Loucy (cell line): Measurements from ENCODE around the gene UTP11.
"Not testable (repeated sequence)": the region's sequence is repeated elsewhere in the genome, so short reads cannot be mapped to it uniquely, and the experiment has no call there.

Experiments used
- H2AFZ ChIP-seq: fragments of 200-600 bp; sonication (generic); 2 replicates; pipeline ENCODE4 v1.6.0; 2016; ENCODE audit warnings: antibody characterized with exemption, mild to moderate bottlenecking, low read length, moderate library complexity
- H3F3A ChIP-seq: fragments of 200-600 bp; 2 replicates; pipeline ENCODE4 v1.6.0; 2016; ENCODE audit warnings: antibody characterized with exemption, low read depth, mild to moderate bottlenecking
- H3K27me3 ChIP-seq: fragments of 200-600 bp; sonication (generic); 2 replicates; pipeline ENCODE4 v1.6.1; 2014; ENCODE audit warnings: low read length, mild to moderate bottlenecking; ENCODE audit not compliant: insufficient read depth, poor library complexity, severe bottlenecking
- H3K36me3 ChIP-seq: fragments of 200-600 bp; sonication (generic); 2 replicates; pipeline ENCODE4 v1.6.1; 2016; ENCODE audit warnings: low read length; ENCODE audit not compliant: insufficient read depth
- H3K4me1 ChIP-seq: fragments of 200-600 bp; sonication (generic); 2 replicates; pipeline ENCODE4 v1.5.1; 2014; ENCODE audit warnings: low read length, mild to moderate bottlenecking; ENCODE audit not compliant: insufficient read depth, poor library complexity, severe bottlenecking
- H3K4me2 ChIP-seq: fragments of 200-600 bp; sonication (generic); 2 replicates; pipeline ENCODE4 v1.6.0; 2014; ENCODE audit warnings: antibody characterized with exemption, low read length, low read depth, mild to moderate bottlenecking; ENCODE audit not compliant: poor library complexity, severe bottlenecking
- H3K4me3 ChIP-seq: fragments of 200-600 bp; sonication (generic); 2 replicates; pipeline ENCODE4 v1.5.1; 2014; ENCODE audit warnings: low read length, mild to moderate bottlenecking, mixed read lengths; ENCODE audit not compliant: poor library complexity, severe bottlenecking
- H3K79me2 ChIP-seq: fragments of 200-600 bp; sonication (generic); 2 replicates; pipeline ENCODE4 v1.6.1; 2014; ENCODE audit warnings: low read length; ENCODE audit not compliant: insufficient read depth
- H3K9ac ChIP-seq: fragments of 200-600 bp; sonication (generic); 2 replicates; pipeline ENCODE4 v1.6.0; 2014; ENCODE audit warnings: mild to moderate bottlenecking, low read depth, low read length, moderate library complexity; ENCODE audit not compliant: poor library complexity, severe bottlenecking
- H3K9me2 ChIP-seq: fragments of 200-600 bp; sonication (generic); replicated peaks from 2 replicates; pipeline ENCODE4 v1.6.1; 2016; ENCODE audit warnings: low read depth, low read length, mixed read lengths
- H3K9me3 ChIP-seq: fragments of 200-600 bp; sonication (generic); 2 replicates; pipeline ENCODE4 v1.6.1; 2014; ENCODE audit warnings: mild to moderate bottlenecking, antibody characterized with exemption, low read length, low read depth; ENCODE audit not compliant: insufficient read depth
- H4K20me1 ChIP-seq: fragments of 200-600 bp; sonication (generic); 2 replicates; pipeline ENCODE4 v1.6.0; 2014; ENCODE audit warnings: antibody characterized with exemption, low read length, mild to moderate bottlenecking; ENCODE audit not compliant: insufficient read depth, poor library complexity, severe bottlenecking
- CTCF ChIP-seq: fragments of 200-600 bp; sonication (generic); conservative IDR thresholded peaks from 2 replicates; pipeline ENCODE4 v1.5.1; 2014; ENCODE audit warnings: mild to moderate bottlenecking, antibody characterized with exemption, low read length
- EZH2phosphoT487 ChIP-seq: fragments of 200-600 bp; IDR thresholded peaks from 2 replicates; pipeline ENCODE4 v1.6.1; 2018; ENCODE audit warnings: antibody characterized with exemption, mild to moderate bottlenecking, moderate library complexity, borderline replicate concordance

The UTP11 gene

GRCh38 chr1:38030596-38031512 is 18.3 kb downstream of the UTP11 start:
- Histone ChIP-seq H3F3A (no peaks in the 10 kb centered on the region), H3K27me3 (no peaks in the 10 kb centered on the region), H3K4me3 (no peak overlapping the region), H4K20me1 (no peaks in the 10 kb centered on the region), H3K36me3 (peaks cover 3% of the 10 kb centered on the region; the same call in 1 of the 2 replicates), H3K9ac (no peak overlapping the region), H3K9me2 (no peaks in the 10 kb centered on the region), H3K4me1 (peaks cover 20% of the 10 kb centered on the region), H3K79me2 (no peaks in the 10 kb centered on the region), H3K9me3 (no peaks in the 10 kb centered on the region), H2AFZ (no peak overlapping the region), H3K4me2 (peak overlapping the region; percentile 6)
- TF ChIP-seq EZH2phosphoT487 = no peak
- no peak for TF ChIP-seq CTCF

- H3F3A ChIP-seq = no peaks in the 10 kb centered on the region
- no peaks in the 10 kb centered on the region for H3K9me2 ChIP-seq
- no peak overlapping the region for H2AFZ ChIP-seq
- no peaks in the 10 kb centered on the region for H3K27me3 ChIP-seq
- H4K20me1 ChIP-seq = no peaks in the 10 kb centered on the region
- H3K9ac ChIP-seq = no peak overlapping the region
- no peaks in the 10 kb centered on the region for H3K36me3 ChIP-seq
- H3K79me2 ChIP-seq = no peaks in the 10 kb centered on the region
- H3K9me3 ChIP-seq = no peaks in the 10 kb centered on the region
- TF ChIP-seq CTCF (no peak), EZH2phosphoT487 (no peak)
- no peak overlapping the region for H3K4me3 ChIP-seq
- peaks cover 20% of the 10 kb centered on the region for H3K4me1 ChIP-seq
- no peak overlapping the region for H3K4me2 ChIP-seq
Measured at GRCh38 chr1:38031513-38031866, 19.0 kb downstream of the UTP11 start.

- not testable (repeated sequence) for H3K79me2 ChIP-seq, H3K27me3 ChIP-seq, H2AFZ ChIP-seq, H3K9me3 ChIP-seq, H3K4me2 ChIP-seq, H3K36me3 ChIP-seq, H3K4me3 ChIP-seq, H3K9ac ChIP-seq, H3F3A ChIP-seq, H4K20me1 ChIP-seq, H3K9me2 ChIP-seq
- H3K4me1 ChIP-seq = peaks cover 17% of the 10 kb centered on the region
Measured at GRCh38 chr1:38032992-38033391, 20.5 kb downstream of the UTP11 start.

DNA sequence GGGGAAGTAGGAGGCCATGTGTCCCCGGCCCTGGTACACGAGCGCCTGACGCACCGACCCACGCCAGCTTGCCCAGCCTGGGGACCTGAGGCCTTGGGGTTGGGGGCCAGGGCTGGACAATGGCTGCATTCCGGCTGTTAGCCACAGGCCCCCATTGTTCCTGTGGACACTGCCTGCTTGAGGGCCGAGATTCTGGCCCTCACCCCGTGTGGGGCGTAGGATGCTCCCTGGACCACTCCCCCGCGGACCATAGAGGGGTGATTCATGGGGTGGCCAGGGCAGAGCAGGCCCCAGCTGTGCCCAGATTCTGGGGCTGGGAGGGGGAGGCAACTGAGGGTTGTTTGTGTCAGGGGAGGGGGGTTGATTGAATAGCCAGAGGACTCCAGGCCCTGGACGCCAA is 22.3 kb downstream of the UTP11 start:
- Histone ChIP-seq H3K9ac (no peak overlapping the region), H3K4me2 (no peak overlapping the region)
- TF ChIP-seq EZH2phosphoT487 (no peak), CTCF (no peak)

More for the DNA sequence above, 22.3 kb downstream of the UTP11 start:
- Histone ChIP-seq H3K79me2 (no peaks in the 10 kb centered on the region), H3K27me3 (no peaks in the 10 kb centered on the region), H3K9me3 (no peaks in the 10 kb centered on the region), H2AFZ (no peak overlapping the region), H3K4me3 (no peak overlapping the region), H3K9me2 (no peaks in the 10 kb centered on the region), H4K20me1 (no peaks in the 10 kb centered on the region), H3F3A (no peaks in the 10 kb centered on the region), H3K36me3 (no peaks in the 10 kb centered on the region), H3K4me1 (peaks cover 11% of the 10 kb centered on the region)
